GM12801 (cell line): ENCODE data around the gene FNDC7.

Source experiments
- CTCF ChIP-seq: IDR thresholded peaks from one replicate; pipeline ENCODE4 v1.5.1; 2011; ENCODE audit warnings: control low read depth; ENCODE audit not compliant: insufficient read length; ENCODE audit errors: extremely low read depth

The FNDC7 gene

GRCh38 chr1:108670131-108670773, 42.5 kb upstream of the FNDC7 start:
- TF ChIP-seq CTCF, result no peak

- no peak for TF ChIP-seq CTCF
Observed at GRCh38 chr1:108671143-108671542, 41.6 kb upstream of the FNDC7 start.

GRCh38 chr1:108678706-108679105, 34.0 kb upstream of the FNDC7 start:
- no peak for TF ChIP-seq CTCF

GRCh38 chr1:108679586-108680213, 33.0 kb upstream of the FNDC7 start:
- TF ChIP-seq CTCF, result no peak

GRCh38 chr1:108685529-108685928, 27.2 kb upstream of the FNDC7 start:
- TF ChIP-seq CTCF, result no peak

GRCh38 chr1:108686614-108687313, 25.9 kb upstream of the FNDC7 start:
- no peak for TF ChIP-seq CTCF

- TF ChIP-seq CTCF, result no peak
Observed at GRCh38 chr1:108691128-108691941, 21.4 kb upstream of the FNDC7 start.
